Sigmoid colon (tissue), 4 donors: ENCODE results near the gene CEACAM18.

Experiments used
- CTCF ChIP-seq, 4 experiments: fragments of 450-650 bp in 3 of 4; fragments of 200-600 bp in 1 of 4; IDR thresholded peaks; one replicate each; pipeline ENCODE4 v1.5.1; 2016 to 2019; ENCODE audit warnings: antibody characterized with exemption in 4 of 4, mild to moderate bottlenecking in 3 of 4, moderate library complexity in 2 of 4
- EP300 ChIP-seq, 4 donors: sonication (generic); formaldehyde crosslinking; IDR thresholded peaks; one replicate each; pipeline ENCODE4 v1.6.1; 2017; ENCODE audit warnings: antibody characterized with exemption in 4 of 4
- POLR2A ChIP-seq, 2 donors: fragments of 450-650 bp; IDR thresholded peaks; one replicate each; pipeline ENCODE4 v1.6.1; 2016; ENCODE audit warnings: antibody characterized with exemption in 2 of 2, mild to moderate bottlenecking in 2 of 2, moderate library complexity in 2 of 2

DNA sequence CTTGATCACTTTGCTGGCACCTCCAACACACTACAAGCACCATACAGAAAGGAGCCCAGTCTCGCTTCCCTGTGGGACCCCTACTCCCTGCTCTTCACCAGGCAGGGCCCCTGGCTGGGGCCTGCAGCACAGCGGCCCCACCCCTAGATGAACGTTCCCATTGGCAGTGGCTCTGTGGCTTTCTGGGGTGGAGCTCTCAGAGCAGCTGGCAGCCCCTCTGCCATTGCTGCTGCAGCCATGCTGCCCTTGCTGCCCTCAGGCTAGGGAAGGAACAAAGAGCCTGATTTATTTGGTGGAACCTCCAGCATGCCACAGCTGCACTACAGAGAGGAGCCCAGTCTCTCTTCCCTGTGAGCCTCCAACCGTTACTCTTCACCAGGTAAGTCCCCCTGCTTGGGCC is 47.3 kb downstream of the CEACAM18 start:
- no peak for TF ChIP-seq EP300 (IDR thresholded peaks at IDR 0.05)
- TF ChIP-seq POLR2A (IDR thresholded peaks at IDR 0.05): no peak
- no peak for TF ChIP-seq CTCF (IDR thresholded peaks at IDR 0.05)
